ENCODE results near the gene AFTPH. TPM values are rescaled to one million over a fixed set of nuclear protein-coding genes. Genes with fewer than 3 reads are reported as not detected.

AFTPH gene
- polyA plus RNA-seq, 1 of the 3 experiments (the other 2 are of a cell fraction), result 7.4 TPM

GRCh38 chr2:64501946-64502345 lies 22.2 kb upstream of the AFTPH start:
- H3K27ac ChIP-seq (ENCODE audit: low read depth in 2 of 2, low read length in 1 of 2), result no peak overlapping the region
- H3K9ac ChIP-seq, result no peak overlapping the region
- H3K27me3 ChIP-seq (ENCODE audit: insufficient read depth), result peaks cover 5% of the 10 kb centered on the region; the same call in 1 of the 2 replicates
- no peak overlapping the region for H3K4me3 ChIP-seq (ENCODE audit: low read depth in 2 of 2, low read length in 1 of 2)
- H4K20me1 ChIP-seq (ENCODE audit: insufficient read depth), result no peaks in the 10 kb centered on the region
- H3K9me3 ChIP-seq, result no peaks in the 10 kb centered on the region
- no peaks in the 10 kb centered on the region for H3K79me2 ChIP-seq (ENCODE audit: insufficient read depth)
- H3F3A ChIP-seq (replicated peaks; ENCODE audit: insufficient read depth), result no peaks in the 10 kb centered on the region
- no peaks in the 10 kb centered on the region for H3K4me1 ChIP-seq (ENCODE audit: control insufficient read depth in 1 of 2, insufficient read depth in 2 of 2, low read depth in 1 of 2, low read length in 1 of 2)
- H3K36me3 ChIP-seq (replicated peaks in 1 of 2; ENCODE audit: control insufficient read depth in 1 of 2, insufficient read depth in 2 of 2, low read length in 1 of 2), result no peaks in the 10 kb centered on the region
- H2AFZ ChIP-seq (ENCODE audit: low read depth), result no peak overlapping the region
- no peaks in the 10 kb centered on the region for H3K9me2 ChIP-seq
- TF ChIP-seq NRF1 (IDR thresholded peaks at IDR 0.05; ENCODE audit: low read depth, low read length) (no peak), MAX (IDR thresholded peaks at IDR 0.05; ENCODE audit: low read depth) (no peak), SMC3 (IDR thresholded peaks at IDR 0.05; ENCODE audit: low read depth, low read length) (no peak), RXRA (IDR thresholded peaks at IDR 0.05; ENCODE audit: borderline replicate concordance, low read depth) (no peak), CHD2 (IDR thresholded peaks at IDR 0.05; ENCODE audit: low read length, partially characterized antibody) (no peak), GATA2 (CRISPR knock-in tag; IDR thresholded peaks at IDR 0.05) (no peak), REST (IDR thresholded peaks at IDR 0.05; ENCODE audit: low read depth, low read length) (no peak), NFIC (IDR thresholded peaks at IDR 0.05; ENCODE audit: borderline replicate concordance) (no peak), POLR2AphosphoS5 (IDR thresholded peaks at IDR 0.05; ENCODE audit: low read depth, low read length) (no peak)
- CTCF ChIA-PET, result interaction anchor here (0.9 to 2.0 kb wide), 2 partner anchors 14 to 171 kb away, joined by 3 to 5 read pairs; no protein-coding TSS in a partner anchor
- POLR2A ChIA-PET, result no interaction called here
- H3K4me2 ChIP-seq, result no peak overlapping the region
- DNase-seq, result no peak
- WGBS (ENCODE audit: low lambda C conversion rate), result 13% methylated on average over 1 of the region's 1 CpG

GRCh38 chr2:64502860-64503259 lies 21.3 kb upstream of the AFTPH start:
- CTCF ChIA-PET, result interaction anchor here (2.1 kb wide), 1 partner anchor 20 kb away, joined by 10 read pairs; no protein-coding TSS in a partner anchor
- Histone ChIP-seq H3K36me3 (replicated peaks in 1 of 2; ENCODE audit: control insufficient read depth in 1 of 2, insufficient read depth in 2 of 2, low read length in 1 of 2) (no peaks in the 10 kb centered on the region), H3F3A (replicated peaks; ENCODE audit: insufficient read depth) (no peaks in the 10 kb centered on the region), H3K4me2 (no peak overlapping the region), H3K9me2 (no peaks in the 10 kb centered on the region), H3K27ac (ENCODE audit: low read depth in 2 of 2, low read length in 1 of 2) (no peak overlapping the region), H4K20me1 (ENCODE audit: insufficient read depth) (no peaks in the 10 kb centered on the region), H3K9ac (no peak overlapping the region), H3K4me1 (ENCODE audit: control insufficient read depth in 1 of 2, insufficient read depth in 2 of 2, low read depth in 1 of 2, low read length in 1 of 2) (no peaks in the 10 kb centered on the region), H3K27me3 (ENCODE audit: insufficient read depth) (no peaks in the 10 kb centered on the region; the same call in 1 of the 2 replicates), H3K4me3 (ENCODE audit: low read depth in 2 of 2, low read length in 1 of 2) (no peak overlapping the region), H2AFZ (ENCODE audit: low read depth) (no peak overlapping the region), H3K9me3 (no peaks in the 10 kb centered on the region), H3K79me2 (ENCODE audit: insufficient read depth) (no peaks in the 10 kb centered on the region)
- POLR2A ChIA-PET, result no interaction called here
- 70% methylated on average over 4 of the region's 4 CpGs for WGBS (ENCODE audit: low lambda C conversion rate)
- no peak for DNase-seq
- no peak for TF ChIP-seq YY1 (IDR thresholded peaks at IDR 0.05; ENCODE audit: low read depth)
- no peak for TF ChIP-seq USF2 (IDR thresholded peaks at IDR 0.05; ENCODE audit: borderline replicate concordance, low read depth, low read length)
- no peak for TF ChIP-seq NFIC (IDR thresholded peaks at IDR 0.05; ENCODE audit: borderline replicate concordance)
- no peak for TF ChIP-seq FOSL2 (IDR thresholded peaks at IDR 0.05; ENCODE audit: borderline replicate concordance, low read depth)
- TF ChIP-seq IRF3 (IDR thresholded peaks at IDR 0.05; ENCODE audit: low read depth, low read length), result no peak
- TF ChIP-seq MEF2A (IDR thresholded peaks at IDR 0.05; ENCODE audit: borderline replicate concordance, low read depth), result no peak
- TF ChIP-seq CHD2 (IDR thresholded peaks at IDR 0.05; ENCODE audit: low read length, partially characterized antibody), result no peak
- TF ChIP-seq FOXM1 (IDR thresholded peaks at IDR 0.05; ENCODE audit: low read depth), result no peak
- TF ChIP-seq POLR2AphosphoS5 (IDR thresholded peaks at IDR 0.05; ENCODE audit: low read depth, low read length), result no peak
- TF ChIP-seq SIN3A (IDR thresholded peaks at IDR 0.05; ENCODE audit: borderline replicate concordance, low read depth, low read length), result no peak
- no peak for TF ChIP-seq CTCF (IDR thresholded peaks at IDR 0.05)
- no peak for TF ChIP-seq FOXJ3 (CRISPR knock-in tag; IDR thresholded peaks at IDR 0.05)
- no peak for TF ChIP-seq MAX (IDR thresholded peaks at IDR 0.05; ENCODE audit: low read depth)
- TF ChIP-seq TAF1 (IDR thresholded peaks at IDR 0.05; ENCODE audit: borderline replicate concordance, low read depth, low read length), result no peak
- TF ChIP-seq RFX5 (IDR thresholded peaks at IDR 0.05; ENCODE audit: low read length), result no peak
